SK-N-SH (cell line): Measurements from ENCODE around the gene C16orf92.

ENCODE experiments used
- CTCF ChIP-seq: fragments of 200-600 bp; sonication (generic); IDR thresholded peaks from 2 replicates; pipeline ENCODE4 v1.6.1; 2017; ENCODE audit warnings: antibody characterized with exemption, mild to moderate bottlenecking, moderate library complexity
- POLR2AphosphoS5 ChIP-seq: IDR thresholded peaks from 2 replicates; pipeline ENCODE4 v1.6.1; 2012; ENCODE audit warnings: low read depth, low read length
- RXRA ChIP-seq: IDR thresholded peaks from 2 replicates; pipeline ENCODE4 v1.4.0; 2012; ENCODE audit warnings: low read depth, mild to moderate bottlenecking, borderline replicate concordance
- USF2 ChIP-seq: fragments of 150-350 bp; IDR thresholded peaks from 2 replicates; pipeline ENCODE4 v1.6.1; 2017; ENCODE audit warnings: antibody characterized with exemption, low read length, low read depth, borderline replicate concordance

- TF ChIP-seq RXRA (no peak), USF2 (no peak), CTCF (no peak), POLR2AphosphoS5 (no peak)
Measured at GRCh38 chr16:29977063-29977825, 45.8 kb upstream of the C16orf92 start.
